HG02763 (cell line): ENCODE measurements around the gene ADCY5.

Experiments used
- ATAC-seq: cut with Tn5 transposase; IDR thresholded peaks from one replicate; pipeline ENCODE4 v1.9.1; 2021; ENCODE audit warnings: mild to moderate bottlenecking, moderate library complexity; ENCODE audit not compliant: unreplicated experiment

The ADCY5 gene

DNA sequence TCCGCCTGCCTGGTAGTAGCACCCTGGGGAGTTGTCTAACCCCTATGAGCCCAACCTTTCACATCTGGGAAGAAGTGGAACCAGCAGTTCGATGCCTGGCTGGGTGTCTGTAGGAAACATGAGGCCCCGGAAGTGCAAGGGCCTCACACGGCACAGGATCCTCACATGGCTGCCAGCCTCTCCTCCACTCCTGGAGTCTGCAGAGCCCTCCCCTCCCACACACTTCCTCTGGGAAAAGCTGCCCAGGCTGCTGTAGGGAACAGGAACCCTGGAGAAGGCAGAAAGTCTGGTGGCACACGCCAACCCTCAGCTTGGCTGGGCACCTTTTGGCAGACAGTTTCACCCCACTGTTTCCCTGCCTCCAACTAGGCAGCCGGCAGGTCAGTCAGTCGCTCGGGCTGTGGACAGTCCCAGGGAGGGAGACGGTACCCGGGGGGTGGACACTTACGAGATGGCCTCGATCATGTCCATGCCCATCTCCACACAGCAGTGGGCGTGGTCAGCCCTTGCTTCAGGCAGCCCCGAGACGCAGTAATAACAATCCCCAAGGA, 118.4 kb downstream of the ADCY5 start:
- no peak for ATAC-seq

GRCh38 chr3:123329636-123330340, 119.1 kb downstream of the ADCY5 start:
- no peak for ATAC-seq

DNA sequence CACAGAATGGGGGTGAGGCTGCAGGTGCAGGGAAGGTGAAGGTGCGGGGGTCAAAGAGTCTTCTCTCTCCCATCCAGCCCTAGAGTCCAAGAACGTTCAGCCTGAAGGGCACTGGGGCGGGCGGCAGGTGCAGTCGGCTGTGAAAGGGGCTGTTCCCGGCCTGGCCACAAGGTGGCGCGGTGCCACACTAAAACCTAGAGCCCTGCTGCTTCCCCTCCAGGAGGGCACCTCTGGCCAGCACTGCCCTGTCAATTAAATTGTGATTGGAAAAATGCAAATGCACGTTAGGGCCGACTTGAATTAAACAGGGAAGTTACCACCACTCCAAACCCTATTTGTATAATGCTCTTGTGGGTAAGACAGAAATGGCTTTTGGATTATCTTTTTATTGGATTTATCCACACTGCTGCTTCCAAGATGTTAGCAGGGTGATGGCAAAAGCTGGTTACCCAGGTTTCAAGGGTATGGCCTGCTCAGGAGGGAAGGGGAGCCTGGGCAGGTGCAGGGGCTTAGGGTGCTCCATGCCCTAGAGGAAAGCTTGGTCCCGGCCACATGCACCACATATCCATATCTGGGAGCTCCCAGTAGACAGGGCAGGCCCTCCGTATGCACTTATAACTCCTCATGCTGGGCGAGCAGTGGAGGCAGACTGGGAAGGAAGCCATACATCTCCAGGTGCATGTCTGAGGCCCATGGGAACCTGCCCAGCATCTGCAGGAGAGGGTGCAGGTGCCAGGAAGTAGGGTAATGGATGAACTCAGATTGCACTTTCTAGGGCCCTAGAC, 119.8 kb downstream of the ADCY5 start:
- no peak for ATAC-seq

DNA sequence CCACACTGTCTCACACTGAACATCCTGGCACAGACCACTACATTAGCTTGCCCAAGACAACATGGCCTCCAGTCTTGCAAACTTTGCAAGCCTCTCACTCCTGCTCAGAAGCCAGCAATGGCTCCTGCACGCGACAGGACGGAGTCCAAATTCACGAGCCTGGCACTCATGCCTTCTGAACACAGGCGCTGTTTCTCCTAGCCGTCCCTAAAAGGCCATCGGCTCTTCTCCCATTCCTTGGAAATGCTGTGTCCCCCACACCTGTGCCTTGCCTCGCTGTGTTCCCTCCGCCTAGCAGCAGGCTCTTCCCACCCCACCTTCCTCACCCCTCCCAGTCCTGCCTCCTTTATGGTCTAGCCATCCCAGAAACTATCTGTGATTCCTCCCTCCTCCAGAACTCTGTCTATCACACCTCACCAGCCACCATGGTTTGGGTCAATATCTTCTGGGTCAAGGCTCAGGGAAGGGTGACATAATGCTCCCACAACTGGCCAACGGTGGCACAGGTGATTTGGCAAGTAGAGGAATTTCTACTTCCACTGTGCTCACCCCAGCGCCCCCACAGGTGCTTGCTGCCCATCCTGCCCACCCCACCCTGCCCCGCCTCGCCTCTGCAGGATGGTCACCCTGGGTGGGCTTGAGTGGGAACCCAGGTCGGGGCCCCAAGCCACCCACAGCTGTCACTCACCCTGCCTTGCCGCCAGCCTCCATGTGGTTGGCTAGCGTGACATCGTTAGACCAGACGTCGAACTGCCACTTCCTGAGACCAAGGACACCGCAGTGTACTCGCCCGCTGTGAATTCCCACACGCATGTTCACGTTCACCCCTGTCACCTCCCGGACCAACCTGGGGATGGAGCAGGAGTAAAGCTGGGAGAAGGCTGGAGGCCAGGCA, 120.7 kb downstream of the ADCY5 start:
- ATAC-seq, result no peak

- ATAC-seq, result no peak
Observed at GRCh38 chr3:123327480-123327879, 121.4 kb downstream of the ADCY5 start.

DNA sequence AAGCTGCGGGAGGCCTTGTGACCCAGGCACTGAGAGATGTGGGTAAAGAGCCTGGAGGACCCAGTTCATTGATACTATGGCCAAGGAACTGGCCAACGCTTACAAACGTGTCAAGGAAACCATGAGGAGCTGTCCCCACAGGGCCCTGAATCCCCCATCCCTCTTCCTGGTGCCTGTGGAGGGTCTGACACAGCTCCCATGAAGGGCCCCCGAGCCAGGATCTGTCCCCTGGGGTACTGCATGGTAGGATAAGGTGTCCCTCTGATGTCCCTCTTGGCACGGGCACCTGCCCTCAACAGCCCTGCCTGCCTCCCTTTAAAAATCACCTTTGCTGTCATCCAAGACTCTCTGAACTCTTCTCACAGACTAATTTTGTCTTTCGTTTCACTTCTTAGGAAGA, 122.4 kb downstream of the ADCY5 start:
- ATAC-seq, result no peak

- ATAC-seq, result no peak
Observed at GRCh38 chr3:123325766-123326256, 123.1 kb downstream of the ADCY5 start.

DNA sequence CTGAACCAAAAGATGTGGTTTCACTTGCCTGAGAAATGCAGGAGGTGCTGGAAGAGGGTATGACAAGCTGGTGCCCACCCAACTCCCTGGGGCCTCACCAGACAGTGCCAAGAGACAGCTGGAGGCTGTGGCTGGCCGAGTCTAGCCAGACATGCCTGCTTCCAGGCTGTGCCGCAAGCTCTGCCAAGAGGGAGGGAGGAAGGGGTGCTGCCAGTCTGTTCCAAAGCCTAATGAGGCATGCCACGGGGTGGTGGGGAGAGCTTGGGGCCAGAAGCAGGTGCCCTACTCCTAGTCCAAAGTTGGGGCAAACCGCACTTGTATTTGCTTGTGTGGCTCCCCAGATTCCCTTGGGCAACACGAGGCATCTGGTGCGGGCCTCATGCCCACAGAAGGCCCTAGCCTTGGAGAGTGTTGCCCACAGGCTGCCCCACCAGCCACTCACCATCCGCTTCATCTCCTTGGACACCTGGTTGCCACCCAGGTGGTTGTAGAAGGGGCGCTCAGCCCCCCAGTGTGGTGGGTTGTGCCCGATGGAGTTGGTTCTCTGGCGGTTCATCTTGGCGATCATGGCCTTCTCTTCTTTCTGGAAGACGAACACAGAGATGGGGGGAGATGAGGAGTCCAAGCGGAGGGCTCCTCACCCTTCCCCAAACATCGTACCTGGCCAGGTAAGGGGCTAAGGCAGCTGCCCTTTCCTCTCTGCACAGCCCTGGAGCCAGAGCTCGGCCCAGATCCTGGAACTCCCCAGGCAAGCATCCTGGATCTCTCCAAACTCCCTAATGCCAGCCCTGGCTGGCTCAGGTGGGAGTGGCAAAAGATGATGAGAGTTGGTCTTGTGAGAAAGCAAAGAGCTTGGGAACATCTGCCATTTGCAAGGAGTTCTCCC, 123.8 kb downstream of the ADCY5 start:
- no peak for ATAC-seq

DNA sequence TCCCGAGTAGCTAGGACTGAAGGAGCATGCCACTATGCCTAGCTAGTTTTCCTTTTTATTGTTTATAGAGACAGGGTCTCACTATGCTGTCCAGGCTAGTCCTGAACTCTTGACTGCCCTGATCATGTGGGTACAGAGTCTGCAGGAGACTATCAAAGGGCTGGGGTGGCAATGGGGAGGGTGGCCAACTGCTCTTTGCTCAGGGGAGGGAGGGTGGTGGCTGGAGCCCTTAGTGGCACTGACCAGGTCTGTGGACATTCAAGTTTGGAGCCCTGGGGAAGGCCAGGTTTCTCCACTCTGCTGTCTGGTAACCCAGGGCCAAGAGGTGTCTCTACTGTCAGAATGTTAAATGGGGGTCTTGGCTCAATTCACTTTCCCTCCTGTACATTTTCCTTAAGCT, 125.1 kb downstream of the ADCY5 start:
- no peak for ATAC-seq

GRCh38 chr3:123322866-123323265, 126.0 kb downstream of the ADCY5 start:
- no peak for ATAC-seq

- no peak for ATAC-seq
Observed at GRCh38 chr3:123321806-123322205, 127.1 kb downstream of the ADCY5 start.

- no peak for ATAC-seq
Observed at GRCh38 chr3:123320221-123320620, 128.7 kb downstream of the ADCY5 start.

- no peak for ATAC-seq
Observed at GRCh38 chr3:123319760-123320159, 129.1 kb downstream of the ADCY5 start.

DNA sequence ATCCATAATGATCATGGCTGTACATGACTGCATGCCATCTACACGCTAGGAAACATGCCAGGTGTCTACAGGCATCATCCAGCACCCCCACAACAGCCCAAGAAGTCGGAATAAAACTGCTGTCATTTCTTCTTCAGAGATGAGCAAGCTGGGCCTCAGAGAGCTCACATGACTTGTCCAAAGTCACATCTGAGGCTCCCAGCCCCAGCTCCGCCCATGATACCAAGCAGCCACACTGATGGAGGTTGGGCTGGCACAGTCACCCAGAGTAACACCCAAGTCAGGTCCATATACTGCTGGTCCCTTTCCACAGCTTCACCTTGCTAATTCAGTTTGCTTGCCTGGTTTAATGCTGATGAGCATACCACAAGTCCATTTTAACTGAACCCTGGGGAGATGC, 130.5 kb downstream of the ADCY5 start:
- no peak for ATAC-seq

GRCh38 chr3:123317716-123318115, 131.2 kb downstream of the ADCY5 start:
- no peak for ATAC-seq

- no peak for ATAC-seq
Observed at GRCh38 chr3:123315271-123315595, 133.7 kb downstream of the ADCY5 start.

DNA sequence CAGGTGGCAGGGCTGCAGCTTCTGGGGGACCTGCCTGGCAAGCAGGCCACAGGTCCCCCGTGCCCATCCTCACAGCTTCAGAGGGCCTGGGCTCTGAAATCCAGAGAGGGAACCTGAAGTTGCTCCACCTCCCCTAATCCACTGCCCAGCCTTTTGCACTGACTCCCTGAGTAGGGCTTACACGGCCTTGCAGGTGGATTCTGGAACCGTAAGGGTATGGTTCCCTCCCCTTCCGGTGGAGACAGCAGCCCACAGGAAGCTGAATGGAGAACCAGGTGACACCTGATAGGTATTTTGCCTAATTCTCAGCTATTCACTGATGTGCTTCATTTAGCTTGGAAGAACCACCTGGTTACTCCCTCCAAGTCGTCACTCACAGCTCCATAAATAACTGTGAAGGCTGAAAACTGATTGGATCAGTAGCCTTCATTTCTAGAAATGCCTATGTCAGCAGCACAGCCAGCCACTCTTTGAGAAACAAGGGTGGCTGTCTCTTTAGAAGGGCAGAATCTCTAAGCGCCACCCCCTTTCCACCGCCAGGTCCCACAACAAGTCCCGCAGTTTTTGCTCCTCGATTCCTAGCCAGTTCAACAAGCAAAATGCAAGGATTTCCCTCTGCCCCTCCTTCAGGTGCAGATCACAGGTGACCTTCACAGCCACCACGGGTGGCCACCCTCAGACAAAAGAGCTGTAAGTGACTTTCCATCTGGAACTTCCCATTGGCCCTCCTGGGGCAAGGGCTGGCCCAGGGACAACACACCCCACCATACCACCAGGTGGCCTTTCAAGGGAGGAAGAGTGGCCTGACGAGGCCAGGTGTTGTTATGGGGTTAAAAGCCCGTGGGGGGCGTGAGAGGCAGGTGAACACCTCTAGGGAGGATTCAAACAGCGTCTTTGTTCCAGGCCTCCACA, 134.3 kb downstream of the ADCY5 start:
- no peak for ATAC-seq

GRCh38 chr3:123313889-123314288, 135.0 kb downstream of the ADCY5 start:
- ATAC-seq, result no peak
